Measurements from ENCODE around the gene SCUBE1.

GRCh38 chr22:43345356-43345755 is 2.2 kb upstream of the SCUBE1 start:
- TF ChIP-seq, protein P1, sequence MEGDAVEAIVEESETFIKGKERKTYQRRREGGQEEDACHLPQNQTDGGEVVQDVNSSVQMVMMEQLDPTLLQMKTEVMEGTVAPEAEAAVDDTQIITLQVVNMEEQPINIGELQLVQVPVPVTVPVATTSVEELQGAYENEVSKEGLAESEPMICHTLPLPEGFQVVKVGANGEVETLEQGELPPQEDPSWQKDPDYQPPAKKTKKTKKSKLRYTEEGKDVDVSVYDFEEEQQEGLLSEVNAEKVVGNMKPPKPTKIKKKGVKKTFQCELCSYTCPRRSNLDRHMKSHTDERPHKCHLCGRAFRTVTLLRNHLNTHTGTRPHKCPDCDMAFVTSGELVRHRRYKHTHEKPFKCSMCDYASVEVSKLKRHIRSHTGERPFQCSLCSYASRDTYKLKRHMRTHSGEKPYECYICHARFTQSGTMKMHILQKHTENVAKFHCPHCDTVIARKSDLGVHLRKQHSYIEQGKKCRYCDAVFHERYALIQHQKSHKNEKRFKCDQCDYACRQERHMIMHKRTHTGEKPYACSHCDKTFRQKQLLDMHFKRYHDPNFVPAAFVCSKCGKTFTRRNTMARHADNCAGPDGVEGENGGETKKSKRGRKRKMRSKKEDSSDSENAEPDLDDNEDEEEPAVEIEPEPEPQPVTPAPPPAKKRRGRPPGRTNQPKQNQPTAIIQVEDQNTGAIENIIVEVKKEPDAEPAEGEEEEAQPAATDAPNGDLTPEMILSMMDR (IDR thresholded peaks at IDR 0.05): no peak
- no peak for TF ChIP-seq POLR2A (IDR thresholded peaks at IDR 0.05)

All from esophagus squamous epithelium (tissue), 4 donors.